ENCODE results near the gene REV1.

The REV1 gene

DNA sequence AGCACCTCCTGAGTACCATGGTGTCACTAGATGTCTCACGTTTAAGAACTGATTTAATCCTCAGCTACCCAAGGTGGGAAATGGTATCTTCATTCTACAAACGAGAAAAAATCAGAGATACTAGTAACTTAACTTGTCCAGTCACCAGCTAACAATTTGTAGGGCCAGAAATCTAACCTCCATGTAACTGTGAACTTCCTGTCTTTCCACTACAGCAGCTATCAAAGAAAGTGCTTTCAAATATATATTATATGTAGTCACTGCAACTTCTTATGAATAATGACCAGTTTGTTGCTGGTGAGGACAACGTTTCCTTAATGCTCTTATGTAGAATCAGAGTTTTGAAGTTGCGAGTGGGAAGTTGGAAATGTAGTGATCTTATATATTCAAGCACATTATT lies 1.9 kb downstream of the REV1 start:
- TF ChIP-seq FOXP2 (optimal IDR thresholded peaks at IDR 0.05; ENCODE audit: borderline replicate concordance, extremely low read depth, extremely low read length, insufficient read depth), result no peak
- TF ChIP-seq POLR2AphosphoS5 (IDR thresholded peaks at IDR 0.05; ENCODE audit: low read depth, low read length), result no peak

DNA sequence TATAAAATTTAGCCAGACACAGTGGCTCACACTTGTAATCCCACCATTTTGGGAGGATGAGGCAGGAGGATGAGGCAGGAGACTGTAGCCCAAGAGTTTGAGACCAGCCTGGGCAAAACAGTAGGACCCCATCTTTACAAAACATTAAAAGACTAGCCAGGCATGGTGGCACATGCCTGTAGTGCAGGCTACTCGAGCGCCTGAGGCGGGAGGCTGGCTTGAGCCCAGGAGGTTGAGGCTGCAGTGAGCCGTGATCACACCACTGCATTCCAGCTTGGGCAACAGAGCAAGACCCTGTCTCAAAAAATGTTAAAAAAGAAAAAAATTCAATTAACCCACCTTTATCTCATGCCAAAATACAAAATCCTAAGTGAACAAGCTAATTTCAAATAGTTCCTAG lies 4.0 kb downstream of the REV1 start:
- no peak for TF ChIP-seq SIN3A (IDR thresholded peaks at IDR 0.05; ENCODE audit: borderline replicate concordance, insufficient read depth, low read length)
- no peak for TF ChIP-seq TAF1 (IDR thresholded peaks at IDR 0.05; ENCODE audit: borderline replicate concordance, insufficient read depth, low read length)
- TF ChIP-seq, protein P1, sequence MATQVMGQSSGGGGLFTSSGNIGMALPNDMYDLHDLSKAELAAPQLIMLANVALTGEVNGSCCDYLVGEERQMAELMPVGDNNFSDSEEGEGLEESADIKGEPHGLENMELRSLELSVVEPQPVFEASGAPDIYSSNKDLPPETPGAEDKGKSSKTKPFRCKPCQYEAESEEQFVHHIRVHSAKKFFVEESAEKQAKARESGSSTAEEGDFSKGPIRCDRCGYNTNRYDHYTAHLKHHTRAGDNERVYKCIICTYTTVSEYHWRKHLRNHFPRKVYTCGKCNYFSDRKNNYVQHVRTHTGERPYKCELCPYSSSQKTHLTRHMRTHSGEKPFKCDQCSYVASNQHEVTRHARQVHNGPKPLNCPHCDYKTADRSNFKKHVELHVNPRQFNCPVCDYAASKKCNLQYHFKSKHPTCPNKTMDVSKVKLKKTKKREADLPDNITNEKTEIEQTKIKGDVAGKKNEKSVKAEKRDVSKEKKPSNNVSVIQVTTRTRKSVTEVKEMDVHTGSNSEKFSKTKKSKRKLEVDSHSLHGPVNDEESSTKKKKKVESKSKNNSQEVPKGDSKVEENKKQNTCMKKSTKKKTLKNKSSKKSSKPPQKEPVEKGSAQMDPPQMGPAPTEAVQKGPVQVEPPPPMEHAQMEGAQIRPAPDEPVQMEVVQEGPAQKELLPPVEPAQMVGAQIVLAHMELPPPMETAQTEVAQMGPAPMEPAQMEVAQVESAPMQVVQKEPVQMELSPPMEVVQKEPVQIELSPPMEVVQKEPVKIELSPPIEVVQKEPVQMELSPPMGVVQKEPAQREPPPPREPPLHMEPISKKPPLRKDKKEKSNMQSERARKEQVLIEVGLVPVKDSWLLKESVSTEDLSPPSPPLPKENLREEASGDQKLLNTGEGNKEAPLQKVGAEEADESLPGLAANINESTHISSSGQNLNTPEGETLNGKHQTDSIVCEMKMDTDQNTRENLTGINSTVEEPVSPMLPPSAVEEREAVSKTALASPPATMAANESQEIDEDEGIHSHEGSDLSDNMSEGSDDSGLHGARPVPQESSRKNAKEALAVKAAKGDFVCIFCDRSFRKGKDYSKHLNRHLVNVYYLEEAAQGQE (IDR thresholded peaks at IDR 0.05; ENCODE audit: insufficient read depth in 1 of 2, low read depth in 2 of 2, low read length in 2 of 2), result no peak
- no peak for TF ChIP-seq FOXP2 (optimal IDR thresholded peaks at IDR 0.05; ENCODE audit: borderline replicate concordance, extremely low read depth, extremely low read length, insufficient read depth)
- TF ChIP-seq POLR2AphosphoS5 (IDR thresholded peaks at IDR 0.05; ENCODE audit: low read depth, low read length), result no peak

DNA sequence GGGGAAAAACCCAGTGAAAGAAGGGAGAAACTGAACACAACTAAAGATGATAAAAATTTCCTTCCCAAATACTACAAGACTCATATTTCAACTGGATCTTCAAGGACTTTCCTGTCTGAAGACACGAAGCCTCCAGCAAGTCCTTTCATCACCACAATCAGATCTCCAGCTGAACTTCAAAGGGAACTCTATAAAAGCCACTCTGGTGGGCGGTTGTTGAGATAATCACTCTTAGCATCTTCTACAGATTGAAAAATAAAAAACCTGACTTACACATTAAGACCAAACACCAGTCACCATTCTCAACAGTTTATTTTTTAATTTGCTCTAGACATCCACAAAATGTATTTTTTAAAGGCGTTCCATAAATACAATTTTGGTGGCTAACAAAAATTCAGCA lies 4.4 kb downstream of the REV1 start:
- TF ChIP-seq FOXP2 (optimal IDR thresholded peaks at IDR 0.05; ENCODE audit: borderline replicate concordance, extremely low read depth, extremely low read length, insufficient read depth) (no peak), SIN3A (IDR thresholded peaks at IDR 0.05; ENCODE audit: borderline replicate concordance, insufficient read depth, low read length) (no peak), POLR2AphosphoS5 (IDR thresholded peaks at IDR 0.05; ENCODE audit: low read depth, low read length) (no peak), TAF1 (IDR thresholded peaks at IDR 0.05; ENCODE audit: borderline replicate concordance, insufficient read depth, low read length) (no peak)
- TF ChIP-seq, protein P1 (IDR thresholded peaks at IDR 0.05; ENCODE audit: insufficient read depth in 1 of 2, low read depth in 2 of 2, low read length in 2 of 2), result no peak

DNA sequence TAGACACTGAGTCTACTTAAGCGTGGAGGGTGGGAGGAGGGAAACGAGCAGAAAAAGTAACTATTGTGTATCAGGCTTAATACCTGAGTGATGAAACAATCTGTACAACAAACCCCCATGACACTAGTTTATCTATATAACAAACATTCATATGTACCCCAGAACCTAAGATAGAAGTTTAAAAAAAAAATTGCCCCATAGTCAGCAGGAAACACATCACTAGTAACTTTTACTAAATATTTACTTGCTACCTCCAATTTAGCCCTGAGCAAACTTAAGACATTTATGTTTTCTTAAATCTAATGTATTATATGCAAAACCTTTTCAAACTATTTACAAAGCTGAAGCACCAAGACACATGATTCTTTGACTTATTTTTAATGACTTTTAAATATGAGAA lies 5.6 kb downstream of the REV1 start:
- no peak for TF ChIP-seq SIN3A (IDR thresholded peaks at IDR 0.05; ENCODE audit: borderline replicate concordance, insufficient read depth, low read length)
- TF ChIP-seq FOXP2 (optimal IDR thresholded peaks at IDR 0.05; ENCODE audit: borderline replicate concordance, extremely low read depth, extremely low read length, insufficient read depth), result no peak
- no peak for TF ChIP-seq TAF1 (IDR thresholded peaks at IDR 0.05; ENCODE audit: borderline replicate concordance, insufficient read depth, low read length)
- no peak for TF ChIP-seq POLR2AphosphoS5 (IDR thresholded peaks at IDR 0.05; ENCODE audit: low read depth, low read length)
- TF ChIP-seq, protein P1 (IDR thresholded peaks at IDR 0.05; ENCODE audit: insufficient read depth in 1 of 2, low read depth in 2 of 2, low read length in 2 of 2), result no peak

DNA sequence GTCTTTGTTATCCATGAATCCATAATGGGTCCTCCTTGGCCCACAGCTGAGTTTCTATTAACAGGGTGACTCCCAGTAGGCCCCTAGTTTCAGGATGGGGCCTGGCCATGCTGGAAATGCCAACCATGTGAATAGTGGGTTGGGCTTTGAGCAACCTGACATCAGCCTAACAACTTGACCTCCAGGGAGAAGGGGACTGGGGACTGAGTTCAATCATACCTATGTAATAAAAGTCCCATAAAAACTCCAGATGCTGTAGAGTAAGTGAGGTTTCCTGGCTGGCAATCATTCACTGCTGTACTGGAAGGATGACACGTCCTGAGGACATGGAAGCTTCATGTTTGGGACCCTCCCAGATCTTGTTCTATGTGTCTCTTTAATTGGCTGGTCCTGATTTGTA lies 7.9 kb downstream of the REV1 start:
- TF ChIP-seq, protein P1 (IDR thresholded peaks at IDR 0.05; ENCODE audit: insufficient read depth in 1 of 2, low read depth in 2 of 2, low read length in 2 of 2), result no peak
- no peak for TF ChIP-seq FOXP2 (optimal IDR thresholded peaks at IDR 0.05; ENCODE audit: borderline replicate concordance, extremely low read depth, extremely low read length, insufficient read depth)
- no peak for TF ChIP-seq TAF1 (IDR thresholded peaks at IDR 0.05; ENCODE audit: borderline replicate concordance, insufficient read depth, low read length)
- no peak for TF ChIP-seq SIN3A (IDR thresholded peaks at IDR 0.05; ENCODE audit: borderline replicate concordance, insufficient read depth, low read length)
- TF ChIP-seq POLR2AphosphoS5 (IDR thresholded peaks at IDR 0.05; ENCODE audit: low read depth, low read length), result no peak
